ENCODE data around the gene GABBR1. TPM values are rescaled to one million over a fixed set of nuclear protein-coding genes. Genes with fewer than 3 reads are reported as not detected.

The GABBR1 gene
- total RNA-seq, 3 donors from 2014 or later = 26.1 to 49.2 (median 48.4) TPM

- H3K4me1 ChIP-seq = peaks cover 6 to 11% of the 10 kb centered on the region in 2 donors
- no peaks in the 10 kb centered on the region for H3K9me3 ChIP-seq
- intact Hi-C loops (cut with DNase I; ENCODE audit: low total_unique reads) = no loop called here
- H3K4me3 ChIP-seq = no peak overlapping the region
- no peaks in the 10 kb centered on the region for H3K27me3 ChIP-seq
- H3K36me3 ChIP-seq = no peaks in the 10 kb centered on the region
- DNase-seq (ENCODE audit: low spot score in 2 of 2) = no peak
- TF ChIP-seq POLR2AphosphoS5 (IDR thresholded peaks at IDR 0.05) (no peak), CTCF (IDR thresholded peaks at IDR 0.05) (no peak), POLR2A (IDR thresholded peaks at IDR 0.05) (no peak)
- H3K27ac ChIP-seq = no peak overlapping the region
Observed at GRCh38 chr6:29629571-29629970, 3.4 kb downstream of the GABBR1 start.

- intact Hi-C loops (cut with DNase I; ENCODE audit: low total_unique reads) = no loop called here
- Histone ChIP-seq H3K4me1 (peaks cover 6 to 11% of the 10 kb centered on the region in 2 donors), H3K27me3 (no peaks in the 10 kb centered on the region), H3K9me3 (no peaks in the 10 kb centered on the region), H3K27ac (peak overlapping the region; percentile 78 to 85), H3K36me3 (no peaks in the 10 kb centered on the region), H3K4me3 (peak overlapping the region; percentile 46 to 79 (median 68))
- peak; percentile 70 to 79 for DNase-seq (ENCODE audit: low spot score in 2 of 2)
- TF ChIP-seq POLR2A (IDR thresholded peaks at IDR 0.05) (no peak), CTCF (IDR thresholded peaks at IDR 0.05) (peak in 2 of 3 donors; percentile 43 to 68), POLR2AphosphoS5 (IDR thresholded peaks at IDR 0.05) (no peak)
Observed at GRCh38 chr6:29628419-29629281, 4.3 kb downstream of the GABBR1 start.

- peak overlapping the region; percentile 78 to 85 for H3K27ac ChIP-seq
- intact Hi-C loops (cut with DNase I; ENCODE audit: low total_unique reads) = no loop called here
- DNase-seq (ENCODE audit: low spot score in 2 of 2) = peak in 1 of 2 donors; percentile 63
Observed at GRCh38 chr6:29627755-29628418, 5.1 kb downstream of the GABBR1 start.

GRCh38 chr6:29626948-29627754, 5.8 kb downstream of the GABBR1 start:
- intact Hi-C loops (cut with DNase I; ENCODE audit: low total_unique reads) = no loop called here
- H3K36me3 ChIP-seq = no peaks in the 10 kb centered on the region
- peak overlapping the region; percentile 78 to 85 for H3K27ac ChIP-seq
- DNase-seq (ENCODE audit: low spot score in 2 of 2) = peak in 1 of 2 donors; percentile 19
- no peaks in the 10 kb centered on the region for H3K27me3 ChIP-seq
- no peaks in the 10 kb centered on the region for H3K9me3 ChIP-seq
- TF ChIP-seq POLR2A (IDR thresholded peaks at IDR 0.05) (no peak), CTCF (IDR thresholded peaks at IDR 0.05) (no peak), POLR2AphosphoS5 (IDR thresholded peaks at IDR 0.05) (no peak)
- H3K4me1 ChIP-seq = peaks cover 6 to 11% of the 10 kb centered on the region in 2 donors
- H3K4me3 ChIP-seq = peak overlapping the region; percentile 46 to 79 (median 68)

More at GRCh38 chr6:29627755-29628418, 5.1 kb downstream of the GABBR1 start:
- Histone ChIP-seq H3K4me1 (peaks cover 6 to 11% of the 10 kb centered on the region in 2 donors), H3K4me3 (peak overlapping the region; percentile 46 to 79 (median 68)), H3K9me3 (no peaks in the 10 kb centered on the region), H3K36me3 (no peaks in the 10 kb centered on the region), H3K27me3 (no peaks in the 10 kb centered on the region)
- TF ChIP-seq POLR2AphosphoS5 (IDR thresholded peaks at IDR 0.05) (peak in 2 of 3 donors; percentile 77 to 86), POLR2A (IDR thresholded peaks at IDR 0.05) (peak; percentile 71), CTCF (IDR thresholded peaks at IDR 0.05) (no peak)

Data from breast epithelium (tissue), 4 donors.